Calu3 (cell line): Measurements from ENCODE around the gene CHCHD2. TPM values are rescaled to one million over a fixed set of nuclear protein-coding genes. Genes with fewer than 3 reads are reported as not detected.
"Not testable (repeated sequence)": the region's sequence is repeated elsewhere in the genome, so short reads cannot be mapped to it uniquely, and the experiment has no call there.

Source experiments
- Bru-seq: library from RNA; stranded (reverse); fragments of 400-500 nt; gene quantifications from one replicate; lab custom pipeline; 2021; lab: Mats Ljungman, UMichigan
- BruChase-seq, 2 experiments: library from RNA; stranded (reverse); fragments of 400-500 nt; gene quantifications; one replicate each; lab custom pipeline; 2021; lab: Mats Ljungman, UMichigan
- BruUV-seq: library from RNA; stranded (reverse); fragments of 400-500 nt; replicated peaks from 2 replicates; lab custom pipeline; 2021; lab: Mats Ljungman, UMichigan
- CTCF ChIA-PET: fragments of 300-600 bp; sonication (Branson Sonifier 250); formaldehyde crosslinking; loops from one replicate; lab custom pipeline; 2022; ENCODE audit warnings: antibody characterized with exemption; lab: Charles Lee
- DNase-seq: peaks from one replicate; pipeline ENCODE4 v3.0.0; 2022
- H3K27ac Mint-ChIP-seq: one replicate; pipeline ENCODE4 v1.8.0; 2022; ENCODE audit warnings: mixed read lengths; ENCODE audit not compliant: unreplicated experiment
- H3K27me3 Mint-ChIP-seq: one replicate; pipeline ENCODE4 v1.8.0; 2022; ENCODE audit warnings: mixed read lengths; ENCODE audit not compliant: unreplicated experiment
- H3K36me3 Mint-ChIP-seq: one replicate; pipeline ENCODE4 v1.8.0; 2022; ENCODE audit warnings: mild to moderate bottlenecking, moderate library complexity, mixed read lengths; ENCODE audit not compliant: insufficient read depth, unreplicated experiment
- H3K4me1 Mint-ChIP-seq: one replicate; pipeline ENCODE4 v1.8.0; 2022; ENCODE audit warnings: mild to moderate bottlenecking, low read depth, mixed read lengths; ENCODE audit not compliant: unreplicated experiment
- H3K4me3 Mint-ChIP-seq: one replicate; pipeline ENCODE4 v1.8.0; 2022; ENCODE audit warnings: mild to moderate bottlenecking, low read depth, moderate library complexity, mixed read lengths; ENCODE audit not compliant: unreplicated experiment
- H3K9me3 Mint-ChIP-seq: one replicate; pipeline ENCODE4 v1.8.0; 2022; ENCODE audit warnings: low read depth, mixed read lengths; ENCODE audit not compliant: unreplicated experiment
- intact Hi-C: fragments of 100-400 bp; cut with micrococcal nuclease; formaldehyde crosslinking; loops from one replicate; pipeline ENCODE4 v1.10.0; 2022; ENCODE audit not compliant: unreplicated experiment
- long read RNA-seq: library from polyadenylated mRNA; stranded (forward); transcript quantifications from one replicate; pipeline ENCODE4 v2.0.0, GENCODE V29; 2022
- total RNA-seq: library from RNA; stranded (reverse); gene quantifications from 2 replicates; pipeline ENCODE4 v1.2.3, GENCODE V29; 2022
- TF ChIP-seq, protein P1 (sequence below): fragments of 200-600 bp; IDR thresholded peaks from one replicate; pipeline ENCODE4 v1.8.0; 2022; ENCODE audit warnings: antibody characterized with exemption; ENCODE audit not compliant: unreplicated experiment

Gene CHCHD2, protein sequence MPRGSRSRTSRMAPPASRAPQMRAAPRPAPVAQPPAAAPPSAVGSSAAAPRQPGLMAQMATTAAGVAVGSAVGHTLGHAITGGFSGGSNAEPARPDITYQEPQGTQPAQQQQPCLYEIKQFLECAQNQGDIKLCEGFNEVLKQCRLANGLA
- 673 and 699 TPM in 2 replicates for total RNA-seq
- Bru-seq, nascent RNA: percentile 96 among the genes with signal in this experiment
- percentile 98 among the genes with signal in this experiment for BruChase-seq, experiment 1, labeled RNA remaining after a 6-hour chase
- percentile 95 among the genes with signal in this experiment for BruChase-seq, experiment 2, labeled RNA remaining after a 2-hour chase
- long read RNA-seq, transcript CHCHD2-201 (4 exons, 901 nt): major isoform, 1,099 of 1,193 reads
- long read RNA-seq, partial matches to known transcripts: 78 of 1,193 reads
- long read RNA-seq, other reads (novel, unspliced or antisense): 14 of 1,193 reads

DNA sequence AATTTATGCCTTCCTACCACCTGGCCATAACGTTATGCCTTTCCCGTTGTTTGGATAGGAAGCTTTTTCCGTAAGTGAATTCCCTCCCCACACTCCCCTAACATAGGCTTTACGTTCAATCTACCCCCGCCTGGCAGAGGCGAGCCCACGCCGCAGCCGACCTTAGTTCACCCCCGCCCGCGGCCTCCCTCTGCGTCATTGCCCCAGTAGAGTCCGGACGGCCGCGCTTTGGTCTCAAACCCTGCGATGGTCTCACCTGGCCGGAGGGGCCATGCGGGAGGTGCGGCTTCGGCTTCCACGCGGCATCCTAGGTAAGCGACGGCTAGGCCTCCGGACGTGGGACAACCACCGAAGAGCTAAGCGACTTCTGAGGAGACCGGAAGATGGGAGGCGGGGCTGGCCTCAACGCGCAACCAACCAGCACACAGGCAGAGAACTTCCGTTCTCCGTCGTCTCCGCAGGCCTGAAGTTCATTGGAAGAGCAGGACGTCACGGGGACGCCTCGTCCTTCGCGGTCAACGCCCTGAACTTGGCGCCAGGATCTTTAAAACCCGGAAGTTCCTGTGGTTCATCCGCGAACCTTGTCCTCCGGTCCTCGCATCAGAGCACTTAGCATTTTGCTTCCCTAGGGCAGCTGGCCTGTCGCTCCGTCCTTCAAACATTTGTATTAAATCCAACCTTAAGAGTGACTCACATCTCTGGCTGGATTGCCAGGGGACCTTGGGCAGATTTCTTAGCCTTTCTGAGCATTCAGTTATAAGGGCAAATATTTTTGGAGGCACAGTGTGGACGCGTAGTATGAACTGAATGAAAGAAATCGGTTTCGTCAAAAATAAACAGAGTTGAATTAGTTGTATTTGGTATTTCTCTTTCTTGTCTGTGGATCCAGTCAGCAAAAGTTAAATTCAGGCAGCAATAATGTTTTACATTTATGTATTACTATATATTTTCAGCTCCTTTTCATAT is at the start of gene CHCHD2:
CHCHD2 (minus strand) TSS at position 369 of the 966 bp plus-strand sequence; CDS start at position 306, 63 bp downstream.
- TF ChIP-seq, protein P1, sequence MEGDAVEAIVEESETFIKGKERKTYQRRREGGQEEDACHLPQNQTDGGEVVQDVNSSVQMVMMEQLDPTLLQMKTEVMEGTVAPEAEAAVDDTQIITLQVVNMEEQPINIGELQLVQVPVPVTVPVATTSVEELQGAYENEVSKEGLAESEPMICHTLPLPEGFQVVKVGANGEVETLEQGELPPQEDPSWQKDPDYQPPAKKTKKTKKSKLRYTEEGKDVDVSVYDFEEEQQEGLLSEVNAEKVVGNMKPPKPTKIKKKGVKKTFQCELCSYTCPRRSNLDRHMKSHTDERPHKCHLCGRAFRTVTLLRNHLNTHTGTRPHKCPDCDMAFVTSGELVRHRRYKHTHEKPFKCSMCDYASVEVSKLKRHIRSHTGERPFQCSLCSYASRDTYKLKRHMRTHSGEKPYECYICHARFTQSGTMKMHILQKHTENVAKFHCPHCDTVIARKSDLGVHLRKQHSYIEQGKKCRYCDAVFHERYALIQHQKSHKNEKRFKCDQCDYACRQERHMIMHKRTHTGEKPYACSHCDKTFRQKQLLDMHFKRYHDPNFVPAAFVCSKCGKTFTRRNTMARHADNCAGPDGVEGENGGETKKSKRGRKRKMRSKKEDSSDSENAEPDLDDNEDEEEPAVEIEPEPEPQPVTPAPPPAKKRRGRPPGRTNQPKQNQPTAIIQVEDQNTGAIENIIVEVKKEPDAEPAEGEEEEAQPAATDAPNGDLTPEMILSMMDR: no peak
- H3K27ac Mint-ChIP-seq: peak within 1 kb of the TSS; percentile 94
- DNase-seq: peak; percentile 98
- H3K9me3 Mint-ChIP-seq: peaks cover 5% of the 10 kb centered on the region
- H3K36me3 Mint-ChIP-seq: peaks cover 58% of the 10 kb centered on the region
- no peaks in the 10 kb centered on the region for H3K27me3 Mint-ChIP-seq
- H3K4me3 Mint-ChIP-seq: peak within 1 kb of the TSS; percentile 96
- intact Hi-C loops: loop anchor here (10.0 kb wide), 1 partner anchor 88 kb away; no protein-coding TSS in a partner anchor
- no peaks in the 10 kb centered on the region for H3K4me1 Mint-ChIP-seq
- BruUV-seq: TSS peak; percentile 98
- CTCF ChIA-PET: interaction anchor here (0.6 to 1.0 kb wide), 5 partner anchors 31 to 777 kb away, joined by 3 to 4 read pairs (median 3); partner anchors contain the start of genes CCT6A, PSPH and SUMF2

DNA sequence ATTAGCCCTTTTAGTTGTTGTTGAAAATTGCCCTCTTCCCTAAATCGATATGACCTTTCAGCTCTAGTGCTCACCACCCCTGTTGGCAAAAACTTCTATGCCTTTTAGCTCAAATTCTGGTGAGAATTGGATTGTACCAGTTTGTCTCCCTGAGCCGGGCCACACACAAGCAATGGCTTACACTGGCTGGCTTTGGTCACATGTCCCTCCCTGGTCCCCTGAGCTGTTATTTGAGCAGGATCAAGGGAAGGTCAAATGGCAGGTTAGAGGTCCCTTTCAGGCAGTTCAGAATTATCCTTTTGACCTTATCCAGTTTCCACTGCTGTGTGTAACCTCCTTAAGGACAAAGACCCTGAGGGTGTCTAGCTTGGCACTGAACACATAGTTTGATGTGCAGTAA is 24.8 kb upstream of the CHCHD2 start:
- H3K4me1 Mint-ChIP-seq, DNase-seq, CTCF ChIA-PET, H3K36me3 Mint-ChIP-seq, H3K27me3 Mint-ChIP-seq, H3K4me3 Mint-ChIP-seq, BruUV-seq, H3K27ac Mint-ChIP-seq: not testable (repeated sequence)
- intact Hi-C loops: loop anchor here (10.0 kb wide), 1 partner anchor 64 kb away; no protein-coding TSS in a partner anchor
- peaks cover 11% of the 10 kb centered on the region for H3K9me3 Mint-ChIP-seq

DNA sequence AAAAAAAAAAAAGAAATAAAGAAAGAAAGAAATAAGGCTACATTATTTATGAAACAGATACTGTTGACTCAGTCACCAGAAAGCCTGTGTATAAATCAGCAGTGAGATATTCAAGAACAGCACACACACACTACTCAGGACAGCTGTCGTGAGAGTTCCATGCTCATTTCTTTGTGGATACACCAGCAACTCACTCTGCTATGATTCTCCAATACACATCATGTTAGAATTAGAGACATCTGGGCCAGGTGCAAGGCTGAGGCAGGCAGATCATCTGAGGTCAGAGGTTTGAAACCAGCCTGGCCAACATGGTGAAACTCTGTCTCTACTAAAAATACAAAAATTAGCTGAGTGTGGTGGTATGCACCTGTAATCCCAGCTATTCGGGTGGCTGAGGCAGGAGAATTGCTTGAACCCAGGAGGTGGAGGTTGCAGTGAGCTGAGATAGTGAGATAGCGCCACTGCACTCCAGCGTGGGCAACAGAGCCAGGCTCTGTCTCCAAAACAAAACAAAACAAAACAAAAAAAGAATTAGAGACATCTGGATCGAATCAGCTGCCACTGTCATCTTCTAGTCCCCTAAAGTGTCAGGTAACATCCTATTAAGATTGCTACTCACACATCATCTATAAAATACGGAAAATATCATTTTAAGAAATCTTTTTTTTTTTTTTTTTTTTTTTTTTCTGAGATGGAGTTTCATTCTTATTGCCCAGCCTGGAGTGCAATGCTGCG is 21.1 kb upstream of the CHCHD2 start:
- intact Hi-C loops: no loop called here
- peaks cover 3% of the 10 kb centered on the region for H3K9me3 Mint-ChIP-seq
- no TSS peak for BruUV-seq
- CTCF ChIA-PET: interaction anchor here (0.7 kb wide), 1 partner anchor 133 kb away, joined by 4 read pairs; no protein-coding TSS in a partner anchor
- DNase-seq: no peak
- no peaks in the 10 kb centered on the region for H3K36me3 Mint-ChIP-seq
- H3K27me3 Mint-ChIP-seq: no peaks in the 10 kb centered on the region
- H3K4me3 Mint-ChIP-seq: no peak overlapping the region
- no peaks in the 10 kb centered on the region for H3K4me1 Mint-ChIP-seq
- TF ChIP-seq, protein P1: no peak
- no peak overlapping the region for H3K27ac Mint-ChIP-seq

DNA sequence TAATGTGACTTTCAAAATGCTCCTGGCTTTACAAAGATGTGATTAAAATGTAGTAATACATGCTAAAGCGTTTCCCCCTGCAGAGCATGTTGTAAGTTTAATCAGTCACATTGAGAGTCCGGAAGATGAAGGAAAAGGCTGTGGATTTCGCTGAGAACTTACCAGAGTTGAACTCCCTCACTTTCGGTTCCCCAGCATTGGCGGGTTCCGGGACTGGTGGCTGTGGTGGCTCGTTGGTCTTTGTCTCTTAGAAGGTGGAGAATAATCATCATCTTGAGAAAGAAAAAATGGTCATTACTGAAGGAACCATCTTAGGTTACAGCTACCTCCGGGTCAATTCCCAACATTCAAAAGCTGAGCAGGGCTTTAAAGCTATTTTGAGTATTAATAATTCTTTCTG is 19.6 kb upstream of the CHCHD2 start:
- BruUV-seq: no TSS peak
- CTCF ChIA-PET: no interaction called here
- Mint-ChIP-seq H3K36me3 (no peaks in the 10 kb centered on the region), H3K4me3 (no peak overlapping the region), H3K27ac (no peak overlapping the region), H3K27me3 (no peaks in the 10 kb centered on the region), H3K9me3 (peaks cover 3% of the 10 kb centered on the region), H3K4me1 (no peaks in the 10 kb centered on the region)
- intact Hi-C loops: no loop called here
- DNase-seq: no peak
- TF ChIP-seq, protein P1: no peak
